ENCODE data around the gene C4BPA. TPM values are rescaled to one million over a fixed set of nuclear protein-coding genes. Genes with fewer than 3 reads are reported as not detected.

Gene C4BPA
- total and polyA plus RNA-seq, 2 of the 8 experiments (the other 6 are each of a cell fraction or from before 2014, with no cell fraction given), result not detected

GRCh38 chr1:207054491-207054890 lies 49.5 kb upstream of the C4BPA start:
- no peak for TF ChIP-seq ATF2 (IDR thresholded peaks at IDR 0.05; ENCODE audit: low read length)
- TF ChIP-seq RBBP5 (IDR thresholded peaks at IDR 0.05; ENCODE audit: borderline replicate concordance, low read depth, low read length), result no peak
- no peak for TF ChIP-seq CREB1 (IDR thresholded peaks at IDR 0.05)
- TF ChIP-seq TEAD4 (IDR thresholded peaks at IDR 0.05; ENCODE audit: low read depth, low read length), result no peak
- TF ChIP-seq ZNF274 (IDR thresholded peaks at IDR 0.05; ENCODE audit: borderline replicate concordance, extremely low read depth, low read length), result no peak
- no peaks in the 10 kb centered on the region for H3K27me3 ChIP-seq (replicated peaks in 1 of 4; ENCODE audit: control insufficient read depth in 3 of 4, extremely low read depth in 1 of 4, insufficient read depth in 3 of 4, low read length in 3 of 4)
- CTCF ChIA-PET (ENCODE audit: partially characterized antibody), result interaction anchor here (0.9 to 2.7 kb wide), 4 partner anchors 21 to 50 kb away, joined by 3 to 12 read pairs (median 5); no protein-coding TSS in a partner anchor
- no peaks in the 10 kb centered on the region; a peak in 1 of 8 replicates for H3K36me3 ChIP-seq (ENCODE audit: control insufficient read depth in 2 of 4, insufficient read depth in 4 of 4, low read length in 3 of 4)
- H2AK5ac ChIP-seq (ENCODE audit: low read depth, low read length), result no peak overlapping the region
- peaks cover 5% of the 10 kb centered on the region; the same call in 1 of the 2 replicates for H3K23me2 ChIP-seq (ENCODE audit: low read depth, low read length)
- no peak overlapping the region for H4K91ac ChIP-seq (replicated peaks; ENCODE audit: insufficient read length, low read length)
- H2BK120ac ChIP-seq (replicated peaks; ENCODE audit: low read depth, low read length), result no peak overlapping the region
- no peak overlapping the region for H3K56ac ChIP-seq (replicated peaks; ENCODE audit: insufficient read length, low read depth, low read length)
- H2BK20ac ChIP-seq (ENCODE audit: low read length), result no peak overlapping the region
- H4K8ac ChIP-seq (ENCODE audit: extremely low read depth, insufficient read depth, low read length), result no peak overlapping the region
- DNase-seq (ENCODE audit: low read depth in 1 of 2, low spot score in 2 of 2), result no peak
- WGBS, 2 experiments (ENCODE audit: extremely low coverage in 1 of 2, insufficient coverage in 1 of 2, insufficient read length in 1 of 2, insufficient replicate concordance in 2 of 2, low coverage in 1 of 2, low lambda C conversion rate in 2 of 2, missing lambda C conversion rate in 1 of 2), result 87% methylated on average over 2 of the region's 2 CpGs; no CpG with 5 or more reads in 1 of the 2 experiments
- H3K9ac ChIP-seq (replicated peaks in 1 of 4; ENCODE audit: extremely low read depth in 1 of 4, low read depth in 3 of 4, low read length in 3 of 4), result no peak overlapping the region
- POLR2A ChIA-PET (ENCODE audit: partially characterized antibody), result interaction anchor here (1.7 kb wide), 1 partner anchor 16 kb away, joined by 3 read pairs; no protein-coding TSS in a partner anchor
- H4K20me1 ChIP-seq (replicated peaks in 1 of 2; ENCODE audit: control insufficient read depth in 1 of 2, insufficient read depth in 2 of 2, low read length in 2 of 2), result peaks cover 0 to 1% of the 10 kb centered on the region in 2 experiments
- H2AFZ ChIP-seq (ENCODE audit: low read length), result no peak overlapping the region
- no peak overlapping the region for H3K4me3 ChIP-seq (ENCODE audit: extremely low read depth in 1 of 4, insufficient read depth in 2 of 4, low read depth in 3 of 4, low read length in 4 of 4)
- H3K27ac ChIP-seq (ENCODE audit: low read depth, low read length), result no peak overlapping the region
- H3K18ac ChIP-seq (ENCODE audit: extremely low read depth, low read length), result no peak overlapping the region
- H2BK5ac ChIP-seq (ENCODE audit: low read depth, low read length), result no peak overlapping the region
- no peak overlapping the region for H3K4me2 ChIP-seq (ENCODE audit: insufficient read depth in 1 of 2, low read depth in 2 of 2, low read length in 2 of 2)
- H4K5ac ChIP-seq (ENCODE audit: insufficient read length, low read depth, low read length), result no peak overlapping the region
- no peak overlapping the region for H2BK15ac ChIP-seq (ENCODE audit: low read length)
- H3K23ac ChIP-seq (ENCODE audit: insufficient read length), result no peak overlapping the region
- H3K9me3 ChIP-seq (ENCODE audit: insufficient read depth in 2 of 2, low read depth in 1 of 2, low read length in 1 of 2), result no peaks in the 10 kb centered on the region
- H3K14ac ChIP-seq (ENCODE audit: insufficient read length), result no peak overlapping the region
- no peaks in the 10 kb centered on the region for H3K79me1 ChIP-seq (ENCODE audit: low read depth, low read length)
- H3K4ac ChIP-seq (replicated peaks; ENCODE audit: insufficient read length, low read depth, low read length), result no peak overlapping the region
- peaks cover 0 to 10% of the 10 kb centered on the region in 2 experiments; a peak in 2 of 4 replicates for H3K79me2 ChIP-seq (ENCODE audit: control insufficient read depth in 1 of 2, insufficient read depth in 2 of 2, low read length in 2 of 2)
- no peak for FAIRE-seq
- H2BK12ac ChIP-seq (ENCODE audit: low read depth, low read length), result no peak overlapping the region
- peaks cover 0 to 9% (median 3%) of the 10 kb centered on the region in 4 experiments; a peak in 4 of 7 replicates for H3K4me1 ChIP-seq (replicated peaks in 1 of 4; ENCODE audit: control insufficient read depth in 3 of 4, insufficient read depth in 4 of 4, low read length in 3 of 4)
